ENCODE results near the gene C1QTNF8.
A peak's percentile ranks its signal among the peaks of the same experiment; 100 is the strongest.

Gene C1QTNF8

GRCh38 chr16:1121009-1121408 is 25.0 kb upstream of the C1QTNF8 start (continued):
- TF ChIP-seq ZNF692 (tag by site-specific recombination; IDR thresholded peaks at IDR 0.05) (no peak), ZNF175 (tag by site-specific recombination; IDR thresholded peaks at IDR 0.05) (no peak), ZBTB1 (tag by site-specific recombination; IDR thresholded peaks at IDR 0.05) (no peak), CTCF (tag by site-specific recombination; IDR thresholded peaks at IDR 0.05) (no peak)
- TF ChIP-seq, protein P1, sequence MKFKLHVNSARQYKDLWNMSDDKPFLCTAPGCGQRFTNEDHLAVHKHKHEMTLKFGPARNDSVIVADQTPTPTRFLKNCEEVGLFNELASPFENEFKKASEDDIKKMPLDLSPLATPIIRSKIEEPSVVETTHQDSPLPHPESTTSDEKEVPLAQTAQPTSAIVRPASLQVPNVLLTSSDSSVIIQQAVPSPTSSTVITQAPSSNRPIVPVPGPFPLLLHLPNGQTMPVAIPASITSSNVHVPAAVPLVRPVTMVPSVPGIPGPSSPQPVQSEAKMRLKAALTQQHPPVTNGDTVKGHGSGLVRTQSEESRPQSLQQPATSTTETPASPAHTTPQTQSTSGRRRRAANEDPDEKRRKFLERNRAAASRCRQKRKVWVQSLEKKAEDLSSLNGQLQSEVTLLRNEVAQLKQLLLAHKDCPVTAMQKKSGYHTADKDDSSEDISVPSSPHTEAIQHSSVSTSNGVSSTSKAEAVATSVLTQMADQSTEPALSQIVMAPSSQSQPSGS (tag by site-specific recombination; IDR thresholded peaks at IDR 0.05; ENCODE audit: low read depth): no peak

DNA sequence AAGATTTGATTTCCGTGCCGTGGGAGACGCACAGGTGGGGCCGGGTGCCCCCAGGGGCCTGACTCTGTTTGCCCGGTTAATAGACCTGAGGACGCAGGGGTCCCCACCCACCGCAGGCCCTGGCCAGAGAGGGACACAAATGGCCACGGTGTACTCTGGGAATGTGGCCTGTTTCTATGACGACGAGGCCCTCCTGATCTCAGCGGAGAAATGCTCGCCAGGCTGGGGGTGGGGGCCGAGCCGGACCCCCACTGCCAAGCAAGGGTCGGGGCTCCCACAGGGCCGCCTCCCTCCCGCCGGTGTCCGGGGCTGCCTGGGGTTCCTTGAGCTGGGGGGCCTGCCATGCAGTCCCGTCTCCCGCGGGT is 24.5 kb upstream of the C1QTNF8 start:
- ChIA-PET POLR2A (interaction anchor here (1.0 kb wide), 1 partner anchor 401 kb away, joined by 3 read pairs; no protein-coding TSS in a partner anchor), CTCF (interaction anchor here (0.6 kb wide), 1 partner anchor 103 kb away, joined by 4 read pairs; no protein-coding TSS in a partner anchor)
- Histone ChIP-seq H3K27ac (ENCODE audit: extremely low read depth, low read depth, low read length) (no peak overlapping the region), H3K4me1 (ENCODE audit: control insufficient read depth, insufficient read depth, low read length) (no peaks in the 10 kb centered on the region), H3K36me3 (ENCODE audit: control insufficient read depth in 2 of 2, insufficient read depth in 1 of 2, low read length in 2 of 2) (no peaks in the 10 kb centered on the region), H3K4me3 (ENCODE audit: low read depth, low read length) (no peak overlapping the region), H3K9me3 (ENCODE audit: control insufficient read depth, insufficient read depth, low read depth, low read length) (no peaks in the 10 kb centered on the region)
- TF ChIP-seq HOXD13 (CRISPR knock-in tag; IDR thresholded peaks at IDR 0.05; ENCODE audit: borderline replicate concordance): no peak
- TF ChIP-seq ZNF555 (tag by site-specific recombination; conservative IDR thresholded peaks at IDR 0.05): no peak
- no peak for TF ChIP-seq ZBTB44 (tag by site-specific recombination; IDR thresholded peaks at IDR 0.05)
- TF ChIP-seq ZNF514 (tag by site-specific recombination; IDR thresholded peaks at IDR 0.05): no peak
- TF ChIP-seq ZNF16 (tag by site-specific recombination; IDR thresholded peaks at IDR 0.05; ENCODE audit: low read depth): no peak
- TF ChIP-seq ZNF341 (tag by site-specific recombination; IDR thresholded peaks at IDR 0.05; ENCODE audit: low read depth): no peak
- TF ChIP-seq ZNF23 (tag by site-specific recombination; IDR thresholded peaks at IDR 0.05; ENCODE audit: borderline replicate concordance): no peak
- no peak for TF ChIP-seq ZFP41 (tag by site-specific recombination; IDR thresholded peaks at IDR 0.05; ENCODE audit: borderline replicate concordance)

- Histone ChIP-seq H3K4me3 (ENCODE audit: low read depth, low read length) (no peak overlapping the region), H3K9me3 (ENCODE audit: control insufficient read depth, insufficient read depth, low read depth, low read length) (no peaks in the 10 kb centered on the region), H3K36me3 (ENCODE audit: control insufficient read depth in 2 of 2, insufficient read depth in 1 of 2, low read length in 2 of 2) (no peaks in the 10 kb centered on the region), H3K27ac (ENCODE audit: extremely low read depth, low read depth, low read length) (no peak overlapping the region), H3K4me1 (ENCODE audit: control insufficient read depth, insufficient read depth, low read length) (no peaks in the 10 kb centered on the region)
- ChIA-PET POLR2A (interaction anchor here (1.0 kb wide), 1 partner anchor 400 kb away, joined by 3 read pairs; no protein-coding TSS in a partner anchor), CTCF (no interaction called here)
- no peak for TF ChIP-seq ZNF585B (tag by site-specific recombination; IDR thresholded peaks at IDR 0.05)
- TF ChIP-seq, protein P2, sequence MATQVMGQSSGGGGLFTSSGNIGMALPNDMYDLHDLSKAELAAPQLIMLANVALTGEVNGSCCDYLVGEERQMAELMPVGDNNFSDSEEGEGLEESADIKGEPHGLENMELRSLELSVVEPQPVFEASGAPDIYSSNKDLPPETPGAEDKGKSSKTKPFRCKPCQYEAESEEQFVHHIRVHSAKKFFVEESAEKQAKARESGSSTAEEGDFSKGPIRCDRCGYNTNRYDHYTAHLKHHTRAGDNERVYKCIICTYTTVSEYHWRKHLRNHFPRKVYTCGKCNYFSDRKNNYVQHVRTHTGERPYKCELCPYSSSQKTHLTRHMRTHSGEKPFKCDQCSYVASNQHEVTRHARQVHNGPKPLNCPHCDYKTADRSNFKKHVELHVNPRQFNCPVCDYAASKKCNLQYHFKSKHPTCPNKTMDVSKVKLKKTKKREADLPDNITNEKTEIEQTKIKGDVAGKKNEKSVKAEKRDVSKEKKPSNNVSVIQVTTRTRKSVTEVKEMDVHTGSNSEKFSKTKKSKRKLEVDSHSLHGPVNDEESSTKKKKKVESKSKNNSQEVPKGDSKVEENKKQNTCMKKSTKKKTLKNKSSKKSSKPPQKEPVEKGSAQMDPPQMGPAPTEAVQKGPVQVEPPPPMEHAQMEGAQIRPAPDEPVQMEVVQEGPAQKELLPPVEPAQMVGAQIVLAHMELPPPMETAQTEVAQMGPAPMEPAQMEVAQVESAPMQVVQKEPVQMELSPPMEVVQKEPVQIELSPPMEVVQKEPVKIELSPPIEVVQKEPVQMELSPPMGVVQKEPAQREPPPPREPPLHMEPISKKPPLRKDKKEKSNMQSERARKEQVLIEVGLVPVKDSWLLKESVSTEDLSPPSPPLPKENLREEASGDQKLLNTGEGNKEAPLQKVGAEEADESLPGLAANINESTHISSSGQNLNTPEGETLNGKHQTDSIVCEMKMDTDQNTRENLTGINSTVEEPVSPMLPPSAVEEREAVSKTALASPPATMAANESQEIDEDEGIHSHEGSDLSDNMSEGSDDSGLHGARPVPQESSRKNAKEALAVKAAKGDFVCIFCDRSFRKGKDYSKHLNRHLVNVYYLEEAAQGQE (tag by site-specific recombination; IDR thresholded peaks at IDR 0.05): 0 out of 2 replicates have a peak, but pooled peaks have one; percentile 33
- TF ChIP-seq, protein P3, sequence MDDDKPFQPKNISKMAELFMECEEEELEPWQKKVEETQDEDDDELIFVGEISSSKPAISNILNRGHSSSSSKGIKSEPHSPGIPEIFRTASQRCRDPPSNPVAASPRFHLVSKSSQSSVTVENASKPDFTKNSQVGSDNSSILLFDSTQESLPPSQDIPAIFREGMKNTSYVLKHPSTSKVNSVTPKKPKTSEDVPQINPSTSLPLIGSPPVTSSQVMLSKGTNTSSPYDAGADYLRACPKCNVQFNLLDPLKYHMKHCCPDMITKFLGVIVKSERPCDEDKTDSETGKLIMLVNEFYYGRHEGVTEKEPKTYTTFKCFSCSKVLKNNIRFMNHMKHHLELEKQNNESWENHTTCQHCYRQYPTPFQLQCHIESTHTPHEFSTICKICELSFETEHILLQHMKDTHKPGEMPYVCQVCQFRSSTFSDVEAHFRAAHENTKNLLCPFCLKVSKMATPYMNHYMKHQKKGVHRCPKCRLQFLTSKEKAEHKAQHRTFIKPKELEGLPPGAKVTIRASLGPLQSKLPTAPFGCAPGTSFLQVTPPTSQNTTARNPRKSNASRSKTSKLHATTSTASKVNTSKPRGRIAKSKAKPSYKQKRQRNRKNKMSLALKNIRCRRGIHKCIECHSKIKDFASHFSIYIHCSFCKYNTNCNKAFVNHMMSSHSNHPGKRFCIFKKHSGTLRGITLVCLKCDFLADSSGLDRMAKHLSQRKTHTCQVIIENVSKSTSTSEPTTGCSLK (tag by site-specific recombination; IDR thresholded peaks at IDR 0.05): no peak
Observed at GRCh38 chr16:1119766-1120576, 23.9 kb upstream of the C1QTNF8 start.
